Measurements from ENCODE around the gene SLC22A4.

GRCh38 chr5:132310141-132310834 lies 16.1 kb downstream of the SLC22A4 start:
- no peak for TF ChIP-seq REST (IDR thresholded peaks at IDR 0.05; ENCODE audit: insufficient read depth in 1 of 2, low read depth in 2 of 2, low read length in 2 of 2)
- no peak for TF ChIP-seq POLR2AphosphoS5 (IDR thresholded peaks at IDR 0.05; ENCODE audit: low read depth, low read length)

Data from PFSK-1 (cell line).